HFFc6 (cell line): ENCODE data around the gene GALNTL6. TPM values are rescaled to one million over a fixed set of nuclear protein-coding genes. Genes with fewer than 3 reads are reported as not detected.

Source experiments
- DNase-seq: peaks from one replicate; pipeline ENCODE4 v3.0.0-alpha.2; 2018
- H3K27ac Mint-ChIP-seq: 2 replicates; pipeline ENCODE4 v1.8.0; 2020; ENCODE audit warnings: mild to moderate bottlenecking, mixed read lengths
- H3K27me3 Mint-ChIP-seq: 2 replicates; pipeline ENCODE4 v1.8.0; 2021; ENCODE audit warnings: mild to moderate bottlenecking, moderate library complexity, mixed read lengths; ENCODE audit not compliant: insufficient read depth
- H3K36me3 Mint-ChIP-seq: 2 replicates; pipeline ENCODE4 v1.8.0; 2021; ENCODE audit warnings: low read depth, mixed read lengths
- H3K4me1 Mint-ChIP-seq: 2 replicates; pipeline ENCODE4 v1.8.0; 2020; ENCODE audit warnings: low read depth, mixed read lengths
- H3K4me3 Mint-ChIP-seq: 2 replicates; pipeline ENCODE4 v1.8.0; 2020; ENCODE audit warnings: mild to moderate bottlenecking, moderate library complexity, mixed read lengths
- H3K9me3 Mint-ChIP-seq: 2 replicates; pipeline ENCODE4 v1.8.0; 2020; ENCODE audit warnings: mild to moderate bottlenecking, mixed read lengths
- total RNA-seq, 6 experiments: library from RNA; stranded (reverse); fragmentation: NEBNext Ultra II Directional; extraction: Animal tissue kit (Norgen Biotek cat#: 25700); gene quantifications; 2 replicates in 1 of 6; 3 replicates in 5 of 6; pipeline ENCODE4 v1.2.3, GENCODE V29; 2021
- TF ChIP-seq, protein P1 (sequence below): fragments of 200-600 bp; sonication (generic); IDR thresholded peaks from 2 replicates; pipeline ENCODE4 v1.5.0; 2021; ENCODE audit warnings: antibody characterized with exemption, mild to moderate bottlenecking

GALNTL6 gene
- total RNA-seq, 6 experiments from 2014 or later, result 0.07 TPM; not detected in 5

DNA sequence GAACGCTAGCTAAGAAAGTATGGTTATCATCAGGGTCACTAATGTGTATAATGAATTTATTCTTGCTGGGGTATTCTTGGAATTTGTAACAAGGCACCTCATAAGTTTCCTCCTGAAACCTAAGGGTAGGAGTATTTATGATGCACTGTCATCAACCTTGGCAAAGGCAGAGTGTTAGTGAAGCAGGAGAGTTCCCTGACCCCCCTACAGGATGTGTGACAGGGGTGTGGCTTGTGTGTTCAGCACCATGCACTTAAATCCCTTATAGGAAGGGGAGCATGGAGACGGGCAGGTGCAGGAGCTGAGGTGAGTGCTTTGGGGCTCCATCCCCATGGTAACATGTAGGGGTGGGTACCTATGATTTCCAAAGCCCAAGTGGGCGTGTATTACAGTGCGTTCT is 237.7 kb downstream of the GALNTL6 start:
- H3K4me1 Mint-ChIP-seq, result no peaks in the 10 kb centered on the region
- H3K9me3 Mint-ChIP-seq, result no peaks in the 10 kb centered on the region
- TF ChIP-seq, protein P1, sequence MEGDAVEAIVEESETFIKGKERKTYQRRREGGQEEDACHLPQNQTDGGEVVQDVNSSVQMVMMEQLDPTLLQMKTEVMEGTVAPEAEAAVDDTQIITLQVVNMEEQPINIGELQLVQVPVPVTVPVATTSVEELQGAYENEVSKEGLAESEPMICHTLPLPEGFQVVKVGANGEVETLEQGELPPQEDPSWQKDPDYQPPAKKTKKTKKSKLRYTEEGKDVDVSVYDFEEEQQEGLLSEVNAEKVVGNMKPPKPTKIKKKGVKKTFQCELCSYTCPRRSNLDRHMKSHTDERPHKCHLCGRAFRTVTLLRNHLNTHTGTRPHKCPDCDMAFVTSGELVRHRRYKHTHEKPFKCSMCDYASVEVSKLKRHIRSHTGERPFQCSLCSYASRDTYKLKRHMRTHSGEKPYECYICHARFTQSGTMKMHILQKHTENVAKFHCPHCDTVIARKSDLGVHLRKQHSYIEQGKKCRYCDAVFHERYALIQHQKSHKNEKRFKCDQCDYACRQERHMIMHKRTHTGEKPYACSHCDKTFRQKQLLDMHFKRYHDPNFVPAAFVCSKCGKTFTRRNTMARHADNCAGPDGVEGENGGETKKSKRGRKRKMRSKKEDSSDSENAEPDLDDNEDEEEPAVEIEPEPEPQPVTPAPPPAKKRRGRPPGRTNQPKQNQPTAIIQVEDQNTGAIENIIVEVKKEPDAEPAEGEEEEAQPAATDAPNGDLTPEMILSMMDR, result no peak
- no peak overlapping the region for H3K4me3 Mint-ChIP-seq
- DNase-seq, result no peak
- no peaks in the 10 kb centered on the region; the same call in 1 of the 2 replicates for H3K27me3 Mint-ChIP-seq
- no peaks in the 10 kb centered on the region for H3K36me3 Mint-ChIP-seq
- H3K27ac Mint-ChIP-seq, result no peak overlapping the region

DNA sequence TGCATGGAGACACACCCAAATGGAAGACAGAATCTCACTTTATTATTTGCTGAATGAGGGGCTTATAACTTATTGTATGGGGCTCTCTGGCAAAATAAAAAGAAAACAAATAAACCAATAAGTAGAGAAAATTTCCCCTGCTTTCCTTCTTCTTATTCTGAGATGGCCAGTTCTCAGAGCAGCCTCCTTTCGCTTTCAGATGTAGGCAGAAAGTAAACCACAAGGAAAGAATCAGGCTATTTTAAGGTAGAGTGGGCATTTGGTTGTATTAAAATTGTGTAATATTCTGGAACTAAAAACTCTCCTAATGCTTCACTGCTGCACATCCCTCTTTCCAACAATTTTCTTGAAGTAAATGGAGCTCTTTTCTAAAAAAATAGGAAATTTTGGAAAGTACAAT is 241.8 kb downstream of the GALNTL6 start:
- Mint-ChIP-seq H3K9me3 (no peaks in the 10 kb centered on the region), H3K4me1 (no peaks in the 10 kb centered on the region), H3K27me3 (no peaks in the 10 kb centered on the region; the same call in 1 of the 2 replicates), H3K36me3 (no peaks in the 10 kb centered on the region), H3K4me3 (no peak overlapping the region), H3K27ac (no peak overlapping the region)
- TF ChIP-seq, protein P1, result no peak
- DNase-seq, result no peak

DNA sequence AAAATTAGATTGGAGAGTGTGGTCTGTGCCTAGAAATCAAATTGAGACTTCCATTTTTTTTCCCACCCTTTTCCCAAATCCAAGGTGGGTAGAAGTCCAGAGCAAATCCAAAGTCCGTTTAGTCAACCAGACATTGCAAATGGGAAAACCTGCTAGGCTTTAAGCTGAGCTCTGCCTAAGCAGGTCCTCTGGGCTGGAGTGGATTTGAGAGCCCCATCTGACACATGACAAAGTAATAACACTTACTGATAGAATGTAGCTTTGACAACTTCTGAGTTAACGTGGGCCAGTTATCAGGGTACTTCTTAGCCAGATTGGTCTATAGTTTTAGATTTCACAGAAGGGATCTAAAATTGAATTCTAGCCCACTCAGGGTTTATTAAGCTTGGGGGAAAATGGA is 242.3 kb downstream of the GALNTL6 start:
- H3K36me3 Mint-ChIP-seq, result no peaks in the 10 kb centered on the region
- H3K4me1 Mint-ChIP-seq, result no peaks in the 10 kb centered on the region
- TF ChIP-seq, protein P1, result no peak
- H3K27ac Mint-ChIP-seq, result no peak overlapping the region
- no peaks in the 10 kb centered on the region; the same call in 1 of the 2 replicates for H3K27me3 Mint-ChIP-seq
- H3K4me3 Mint-ChIP-seq, result no peak overlapping the region
- DNase-seq, result no peak
- H3K9me3 Mint-ChIP-seq, result no peaks in the 10 kb centered on the region

DNA sequence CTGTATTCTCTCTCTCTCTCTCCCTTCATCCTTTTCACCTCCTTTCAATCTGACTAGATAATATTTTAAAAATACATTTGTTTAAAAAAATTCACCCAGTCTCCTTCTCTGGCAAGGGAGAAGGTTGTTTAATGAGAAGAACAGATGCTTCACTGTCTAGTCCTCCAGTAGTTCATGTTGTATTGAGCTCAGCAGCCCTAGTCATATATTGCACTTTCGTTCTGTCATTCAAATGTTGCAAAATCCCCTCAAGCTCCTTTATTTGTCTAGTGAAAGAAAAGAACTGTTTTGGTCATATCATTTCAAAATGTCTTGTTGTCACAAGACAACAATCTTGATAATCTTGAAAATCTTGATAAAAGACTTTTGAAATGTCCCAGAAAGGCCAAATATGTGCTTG is 248.0 kb downstream of the GALNTL6 start:
- no peak for DNase-seq
- TF ChIP-seq, protein P1, result no peak
- H3K27ac Mint-ChIP-seq, result no peak overlapping the region

DNA sequence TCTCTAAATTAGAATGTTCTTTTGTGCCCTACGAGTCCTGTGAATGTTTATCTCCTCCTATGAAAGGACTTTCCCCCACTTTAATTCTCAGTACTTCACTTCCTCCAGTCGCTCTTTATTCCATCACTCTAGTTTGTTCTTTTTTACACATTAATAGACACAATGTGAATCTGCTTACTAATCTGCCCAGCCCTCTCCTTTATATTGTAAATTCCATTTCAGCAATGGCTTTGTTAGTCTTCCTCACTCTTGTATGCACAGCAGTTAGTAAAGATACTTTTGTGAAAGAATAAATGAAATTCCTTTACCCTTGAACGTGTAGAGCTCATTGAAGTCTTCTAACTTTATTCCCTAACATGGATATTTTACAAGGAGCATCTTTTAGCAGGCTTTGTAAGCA is 255.3 kb downstream of the GALNTL6 start:
- no peaks in the 10 kb centered on the region; the same call in 1 of the 2 replicates for H3K27me3 Mint-ChIP-seq
- H3K4me3 Mint-ChIP-seq, result no peak overlapping the region
- no peak overlapping the region for H3K27ac Mint-ChIP-seq

More for the DNA sequence above, 248.0 kb downstream of the GALNTL6 start:
- Mint-ChIP-seq H3K4me3 (no peak overlapping the region), H3K9me3 (no peaks in the 10 kb centered on the region), H3K36me3 (no peaks in the 10 kb centered on the region), H3K4me1 (no peaks in the 10 kb centered on the region), H3K27me3 (no peaks in the 10 kb centered on the region; the same call in 1 of the 2 replicates)

More for the DNA sequence above, 255.3 kb downstream of the GALNTL6 start:
- TF ChIP-seq, protein P1, result no peak
- DNase-seq, result no peak
- Mint-ChIP-seq H3K9me3 (no peaks in the 10 kb centered on the region), H3K4me1 (no peaks in the 10 kb centered on the region), H3K36me3 (no peaks in the 10 kb centered on the region)
